GM21786 (cell line): ENCODE data around the gene PTBP1.
"Not testable (repeated sequence)": the region's sequence is repeated elsewhere in the genome, so short reads cannot be mapped to it uniquely, and the experiment has no call there.

Experiments
- ATAC-seq: cut with Tn5 transposase; IDR thresholded peaks from one replicate; pipeline ENCODE4 v1.9.1; 2021; ENCODE audit not compliant: unreplicated experiment

The PTBP1 gene

DNA sequence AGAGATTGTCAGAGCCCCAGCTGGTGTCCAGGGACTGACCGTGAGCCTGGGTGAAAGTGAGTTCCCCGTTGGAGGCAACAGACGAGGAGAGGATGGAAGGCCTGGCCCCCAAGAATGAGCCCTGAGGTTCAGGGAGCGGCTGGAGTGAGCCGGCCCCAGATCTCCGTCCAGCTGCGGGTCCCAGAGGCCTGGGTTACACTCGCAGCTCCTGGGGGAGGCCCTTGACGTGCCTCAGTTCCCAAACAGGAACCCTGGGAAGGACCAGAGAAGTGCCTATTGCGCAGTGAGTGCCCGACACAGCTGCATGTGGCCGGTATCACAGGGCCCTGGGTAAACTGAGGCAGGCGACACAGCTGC lies 53.7 kb downstream of the PTBP1 start:
- no peak for ATAC-seq

DNA sequence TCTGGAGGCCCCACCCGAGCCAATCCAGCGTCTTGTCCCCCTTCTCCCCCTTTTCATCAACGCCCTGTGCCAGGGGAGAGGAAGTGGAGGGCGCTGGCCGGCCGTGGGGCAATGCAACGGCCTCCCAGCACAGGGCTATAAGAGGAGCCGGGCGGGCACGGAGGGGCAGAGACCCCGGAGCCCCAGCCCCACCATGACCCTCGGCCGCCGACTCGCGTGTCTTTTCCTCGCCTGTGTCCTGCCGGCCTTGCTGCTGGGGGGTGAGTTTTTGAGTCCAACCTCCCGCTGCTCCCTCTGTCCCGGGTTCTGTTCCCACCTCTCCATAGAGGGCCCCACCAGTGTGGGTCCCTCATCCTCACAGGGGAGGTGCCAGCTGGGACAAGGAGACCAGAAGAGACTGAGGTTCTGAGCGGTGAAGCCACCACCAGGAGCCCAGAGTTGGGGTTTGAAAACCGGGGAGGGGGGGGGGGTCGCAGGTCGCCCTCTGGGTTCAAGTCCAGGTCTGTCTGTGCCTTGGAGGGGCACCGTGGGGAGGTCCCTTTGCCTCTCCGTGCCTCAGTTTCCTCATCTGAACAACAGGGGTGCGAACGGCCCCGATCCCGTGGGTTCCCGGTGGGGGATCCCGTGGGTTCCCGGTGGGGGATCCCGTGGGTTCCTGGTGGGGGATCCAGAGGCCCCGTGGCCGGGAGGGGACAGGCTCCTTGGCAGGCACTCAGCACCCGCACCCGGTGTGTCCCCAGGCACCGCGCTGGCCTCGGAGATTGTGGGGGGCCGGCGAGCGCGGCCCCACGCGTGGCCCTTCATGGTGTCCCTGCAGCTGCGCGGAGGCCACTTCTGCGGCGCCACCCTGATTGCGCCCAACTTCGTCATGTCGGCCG lies 55.1 kb downstream of the PTBP1 start, which contains the start of gene ELANE:
Gene ELANE, plus strand, starts transcription at position 168 of the 878 bp plus-strand sequence. Its CDS starts 26 bp downstream, at position 194.
- no peak for ATAC-seq

DNA sequence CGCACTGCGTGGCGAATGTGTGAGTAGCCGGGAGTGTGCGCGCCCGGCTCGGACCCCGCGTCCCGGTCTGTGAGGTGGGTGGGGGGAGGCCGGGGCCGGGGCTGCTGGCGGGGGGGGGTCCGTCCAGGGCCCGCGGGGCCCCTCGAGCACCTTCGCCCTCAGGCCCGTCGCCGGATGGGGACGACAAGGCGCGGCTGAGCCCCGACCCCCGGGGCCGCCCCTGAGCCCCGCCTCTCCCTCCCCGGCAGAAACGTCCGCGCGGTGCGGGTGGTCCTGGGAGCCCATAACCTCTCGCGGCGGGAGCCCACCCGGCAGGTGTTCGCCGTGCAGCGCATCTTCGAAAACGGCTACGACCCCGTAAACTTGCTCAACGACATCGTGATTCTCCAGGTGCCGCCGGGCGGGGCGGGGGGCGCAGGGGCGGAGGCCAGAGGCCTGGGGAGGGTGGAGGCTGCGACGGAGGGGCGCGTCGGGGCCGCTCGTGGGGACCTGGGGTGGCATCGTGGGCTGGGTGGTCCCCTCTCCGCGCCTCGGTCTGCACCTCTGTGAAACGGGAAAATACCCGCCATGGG lies 55.8 kb downstream of the PTBP1 start:
- ATAC-seq = no peak

DNA sequence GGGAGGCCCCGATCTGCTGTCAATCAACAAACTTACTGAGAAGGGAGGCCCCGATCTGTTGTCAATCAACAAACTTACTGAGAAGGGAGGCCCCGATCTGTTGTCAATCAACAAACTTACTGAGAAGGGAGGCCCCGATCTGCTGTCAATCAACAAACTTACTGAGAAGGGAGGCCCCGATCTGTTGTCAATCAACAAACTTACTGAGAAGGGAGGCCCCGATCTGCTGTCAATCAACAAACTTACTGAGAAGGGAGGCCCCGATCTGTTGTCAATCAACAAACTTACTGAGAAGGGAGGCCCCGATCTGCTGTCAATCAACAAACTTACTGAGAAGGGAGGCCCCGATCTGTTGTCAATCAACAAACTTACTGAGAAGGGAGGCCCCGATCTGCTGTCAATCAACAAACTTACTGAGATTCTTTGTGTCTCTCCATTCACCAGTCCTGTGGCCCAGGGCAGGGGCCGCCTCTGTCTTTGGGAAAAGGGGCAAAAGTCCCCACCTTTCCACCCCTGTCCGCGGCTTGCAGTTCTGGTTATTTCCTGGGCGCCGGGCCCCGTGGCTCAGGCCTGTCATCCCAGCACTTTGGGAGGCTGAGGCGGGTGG lies 56.5 kb downstream of the PTBP1 start:
- not testable (repeated sequence) for ATAC-seq

DNA sequence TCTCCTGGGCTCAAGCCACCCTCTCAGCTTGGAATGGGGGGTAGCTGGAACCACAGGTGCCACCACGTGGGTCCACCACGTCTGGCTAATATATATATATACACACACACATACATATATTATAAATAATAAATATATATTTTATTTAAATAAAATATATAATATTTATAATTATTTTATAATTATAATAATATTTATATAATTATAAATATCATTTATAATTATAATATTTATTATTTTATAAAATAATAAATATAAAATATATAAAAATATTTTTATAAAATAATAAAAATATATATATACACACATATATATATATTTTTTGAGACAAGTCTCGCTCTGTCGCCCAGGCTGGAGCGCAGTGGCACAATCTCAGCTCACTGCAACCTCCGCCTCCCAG lies 57.3 kb downstream of the PTBP1 start:
- no peak for ATAC-seq

DNA sequence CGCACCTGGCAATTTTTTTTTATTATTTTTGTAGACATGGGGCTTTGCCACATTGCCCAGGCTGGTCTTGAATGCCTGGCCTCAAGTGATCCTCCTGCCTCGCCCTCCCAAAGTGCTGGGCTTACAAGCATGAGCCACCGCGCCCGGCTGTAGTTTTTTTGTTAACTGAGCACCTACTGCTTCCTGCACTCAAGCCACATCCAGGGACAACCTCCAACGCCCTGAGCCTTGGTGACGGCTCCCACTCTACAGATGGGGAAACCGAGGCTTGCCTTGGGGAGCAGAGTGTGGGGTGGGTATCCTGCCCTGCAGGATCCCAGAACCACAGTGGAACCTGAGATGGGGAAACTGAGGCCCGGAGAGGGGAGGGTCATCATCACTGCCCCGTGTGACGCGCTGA lies 57.9 kb downstream of the PTBP1 start:
- ATAC-seq = no peak

DNA sequence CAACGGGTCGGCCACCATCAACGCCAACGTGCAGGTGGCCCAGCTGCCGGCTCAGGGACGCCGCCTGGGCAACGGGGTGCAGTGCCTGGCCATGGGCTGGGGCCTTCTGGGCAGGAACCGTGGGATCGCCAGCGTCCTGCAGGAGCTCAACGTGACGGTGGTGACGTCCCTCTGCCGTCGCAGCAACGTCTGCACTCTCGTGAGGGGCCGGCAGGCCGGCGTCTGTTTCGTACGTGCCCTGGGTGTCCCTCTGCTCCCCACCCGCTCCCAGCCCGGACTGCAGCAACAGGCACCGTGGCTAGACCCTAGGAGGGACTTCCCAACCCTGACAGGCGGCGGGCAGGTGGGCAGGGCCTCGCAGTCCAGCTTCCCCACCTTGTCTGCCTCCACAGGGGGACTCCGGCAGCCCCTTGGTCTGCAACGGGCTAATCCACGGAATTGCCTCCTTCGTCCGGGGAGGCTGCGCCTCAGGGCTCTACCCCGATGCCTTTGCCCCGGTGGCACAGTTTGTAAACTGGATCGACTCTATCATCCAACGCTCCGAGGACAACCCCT lies 58.4 kb downstream of the PTBP1 start:
- ATAC-seq = no peak

DNA sequence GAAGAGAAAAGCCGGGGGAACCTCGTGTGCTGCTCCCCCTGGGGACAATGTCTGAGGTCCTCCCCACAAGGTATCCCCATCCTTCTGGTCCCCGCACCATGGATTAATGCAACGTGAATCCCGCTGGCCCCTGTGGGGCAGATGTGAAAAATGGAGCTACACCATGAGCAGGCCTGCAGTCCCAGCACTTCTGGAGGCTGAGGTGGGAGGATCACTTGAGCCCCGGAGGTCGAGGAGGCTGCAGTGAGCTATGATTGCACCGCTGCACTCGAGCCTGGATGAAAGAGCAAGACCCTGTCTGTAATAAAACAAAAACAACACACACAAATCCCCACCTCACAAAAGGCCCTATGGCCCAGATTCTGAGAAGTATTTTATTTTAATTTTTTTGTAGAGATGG lies 61.0 kb downstream of the PTBP1 start:
- ATAC-seq = no peak

DNA sequence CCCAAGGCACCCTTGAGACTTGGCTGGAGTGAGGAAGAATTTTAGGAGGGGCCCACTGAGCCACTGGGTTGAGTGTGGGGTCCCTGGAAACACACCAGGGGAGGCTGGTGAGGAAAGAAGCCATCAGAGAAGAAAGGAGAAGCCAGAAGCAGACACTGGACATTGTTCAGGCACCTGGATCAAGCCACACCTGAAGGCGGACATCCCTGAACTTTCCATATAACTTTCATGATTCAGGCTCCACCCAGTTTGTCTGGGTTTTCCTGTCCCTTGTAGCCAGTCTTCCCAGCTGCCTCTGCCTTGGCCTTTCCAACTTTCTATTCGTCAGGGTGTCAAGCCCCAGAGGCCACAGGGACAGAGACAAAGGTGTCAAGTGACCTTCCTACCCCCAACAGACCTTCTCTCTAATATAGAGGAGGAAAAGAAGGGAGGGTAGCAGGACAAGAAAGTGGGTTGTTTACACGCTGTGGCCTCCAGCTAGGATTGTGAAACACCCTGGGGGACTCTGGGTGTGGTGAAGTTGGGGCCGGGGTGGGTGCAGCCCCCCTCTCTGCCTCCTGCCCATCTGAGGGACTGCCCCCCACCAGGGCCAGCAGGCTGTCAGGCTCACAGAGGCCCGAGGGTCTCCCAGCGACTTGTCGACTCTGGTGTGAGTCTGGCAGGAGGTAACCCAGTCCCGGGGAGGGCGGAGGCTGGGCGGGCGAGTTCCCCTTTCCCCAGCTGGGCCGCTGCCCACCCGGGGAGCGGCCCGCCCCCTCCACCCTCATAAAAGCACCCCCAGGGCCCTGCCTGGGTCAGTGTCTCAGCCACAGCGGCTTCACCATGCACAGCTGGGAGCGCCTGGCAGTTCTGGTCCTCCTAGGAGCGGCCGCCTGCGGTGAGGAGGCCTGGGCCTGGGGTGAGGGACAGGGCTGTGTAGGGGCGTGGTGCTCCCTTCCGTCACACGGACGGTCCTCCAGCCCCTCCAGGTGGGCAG lies 61.9 kb downstream of the PTBP1 start, which contains the start of gene CFD:
Gene CFD, plus strand, starts transcription at position 797 of the 976 bp plus-strand sequence. Its CDS starts 26 bp downstream, at position 823.
- ATAC-seq = no peak

DNA sequence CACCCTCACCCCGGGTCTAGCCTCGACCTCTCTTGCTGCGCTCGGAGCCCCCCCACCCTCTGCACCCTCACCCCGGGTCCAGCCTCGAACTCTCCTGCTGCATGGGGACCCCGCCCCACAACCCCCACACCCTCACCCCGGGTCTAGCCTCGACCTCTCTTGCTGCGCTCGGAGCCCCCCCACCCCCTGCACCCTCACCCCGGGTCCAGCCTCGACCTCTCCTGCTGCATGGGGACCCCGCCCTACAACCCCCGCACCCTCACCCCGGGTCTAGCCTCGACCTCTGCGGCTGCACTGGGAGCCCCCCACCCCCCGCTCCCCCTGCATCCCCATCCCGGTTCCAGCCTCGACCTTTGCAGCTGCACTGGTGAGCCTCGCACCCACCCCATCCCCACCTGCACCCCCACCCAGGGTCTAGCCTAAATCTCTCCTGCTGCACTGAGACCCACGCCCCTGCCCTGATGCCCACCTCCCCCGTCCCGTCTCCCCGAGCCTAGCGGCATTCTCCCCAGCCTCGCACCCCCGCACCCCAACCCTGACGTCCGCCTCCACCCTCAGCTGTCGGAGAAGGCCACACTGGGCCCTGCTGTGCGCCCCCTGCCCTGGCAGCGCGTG lies 64.0 kb downstream of the PTBP1 start:
- no peak for ATAC-seq
